CD4-positive, alpha-beta T cell treated with Interleukin-6 for 4 hours (primary cell): ENCODE measurements around the gene MYL5.
"Not testable (repeated sequence)": the region's sequence is repeated elsewhere in the genome, so short reads cannot be mapped to it uniquely, and the experiment has no call there.

Source experiments
- DNase-seq: peaks from one replicate; pipeline ENCODE4 v3.0.0-alpha.2; 2020; ENCODE audit warnings: mixed read lengths

MYL5 gene

GRCh38 chr4:657834-658667 is 16.3 kb upstream of the MYL5 start:
- DNase-seq, result no peak

GRCh38 chr4:658681-659667 is 15.4 kb upstream of the MYL5 start:
- no peak for DNase-seq

GRCh38 chr4:659851-660250 is 14.5 kb upstream of the MYL5 start:
- DNase-seq, result no peak

GRCh38 chr4:660401-660800 is 13.9 kb upstream of the MYL5 start:
- DNase-seq, result no peak

- no peak for DNase-seq
These were observed 13.1 kb upstream of the MYL5 start for GRCh38 chr4:661231-661630.

- no peak for DNase-seq
These were observed 12.2 kb upstream of the MYL5 start for GRCh38 chr4:661881-662761.

GRCh38 chr4:663046-663437 is 11.3 kb upstream of the MYL5 start:
- DNase-seq, result no peak

- DNase-seq, result peak; percentile 88
These were observed 10.6 kb upstream of the MYL5 start for GRCh38 chr4:663438-664428.

GRCh38 chr4:664713-665231 is 9.6 kb upstream of the MYL5 start:
- no peak for DNase-seq

GRCh38 chr4:665381-665750 is 9.0 kb upstream of the MYL5 start:
- no peak for DNase-seq

- DNase-seq, result no peak
These were observed 8.4 kb upstream of the MYL5 start for GRCh38 chr4:665751-666435.

- DNase-seq, result no peak
These were observed 7.9 kb upstream of the MYL5 start for GRCh38 chr4:666436-666810.

- DNase-seq, result no peak
These were observed 7.4 kb upstream of the MYL5 start for GRCh38 chr4:666822-667544.

- DNase-seq, result no peak
These were observed 6.8 kb upstream of the MYL5 start for GRCh38 chr4:667545-667925.

GRCh38 chr4:668219-668618 is 6.1 kb upstream of the MYL5 start:
- not testable (repeated sequence) for DNase-seq

- DNase-seq, result not testable (repeated sequence)
These were observed 4.4 kb upstream of the MYL5 start for GRCh38 chr4:669806-670559.

- no peak for DNase-seq
These were observed 2.6 kb upstream of the MYL5 start for GRCh38 chr4:671769-672168.

- DNase-seq, result no peak
These were observed 822 bp upstream of the MYL5 start for GRCh38 chr4:673349-674091.
